ENCODE measurements around the gene ITGA5.

DNA sequence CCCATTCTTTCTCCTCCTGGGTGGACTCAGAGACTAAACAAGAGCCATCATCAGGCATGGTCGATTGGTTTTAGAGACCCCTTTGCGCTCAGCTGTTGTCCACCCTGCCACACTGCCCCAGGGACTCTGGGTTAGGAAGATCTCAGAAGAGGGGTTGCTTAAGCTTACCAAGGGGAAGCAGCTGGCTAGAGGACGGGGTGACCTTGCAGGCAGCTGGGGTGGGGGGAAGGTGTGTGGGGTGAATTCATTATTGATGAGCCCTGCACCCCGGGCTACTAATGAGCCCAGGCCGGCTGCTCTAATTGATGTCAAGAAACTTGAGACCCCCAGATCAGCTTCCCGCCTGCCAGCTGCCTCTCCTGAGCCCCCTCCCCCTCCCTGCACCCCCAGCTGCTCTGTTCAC, 25.9 kb downstream of the ITGA5 start:
- TF ChIP-seq, protein P1, sequence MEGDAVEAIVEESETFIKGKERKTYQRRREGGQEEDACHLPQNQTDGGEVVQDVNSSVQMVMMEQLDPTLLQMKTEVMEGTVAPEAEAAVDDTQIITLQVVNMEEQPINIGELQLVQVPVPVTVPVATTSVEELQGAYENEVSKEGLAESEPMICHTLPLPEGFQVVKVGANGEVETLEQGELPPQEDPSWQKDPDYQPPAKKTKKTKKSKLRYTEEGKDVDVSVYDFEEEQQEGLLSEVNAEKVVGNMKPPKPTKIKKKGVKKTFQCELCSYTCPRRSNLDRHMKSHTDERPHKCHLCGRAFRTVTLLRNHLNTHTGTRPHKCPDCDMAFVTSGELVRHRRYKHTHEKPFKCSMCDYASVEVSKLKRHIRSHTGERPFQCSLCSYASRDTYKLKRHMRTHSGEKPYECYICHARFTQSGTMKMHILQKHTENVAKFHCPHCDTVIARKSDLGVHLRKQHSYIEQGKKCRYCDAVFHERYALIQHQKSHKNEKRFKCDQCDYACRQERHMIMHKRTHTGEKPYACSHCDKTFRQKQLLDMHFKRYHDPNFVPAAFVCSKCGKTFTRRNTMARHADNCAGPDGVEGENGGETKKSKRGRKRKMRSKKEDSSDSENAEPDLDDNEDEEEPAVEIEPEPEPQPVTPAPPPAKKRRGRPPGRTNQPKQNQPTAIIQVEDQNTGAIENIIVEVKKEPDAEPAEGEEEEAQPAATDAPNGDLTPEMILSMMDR (conservative IDR thresholded peaks at IDR 0.05; ENCODE audit: low read depth in 2 of 2) = no peak
- TF ChIP-seq POLR2AphosphoS5 (IDR thresholded peaks at IDR 0.05; ENCODE audit: low read depth) (no peak), JUNB (IDR thresholded peaks at IDR 0.05; ENCODE audit: unreplicated experiment) (no peak), EZH2 (IDR thresholded peaks at IDR 0.05; ENCODE audit: low read depth, unreplicated experiment) (no peak), EZH2phosphoT487 (IDR thresholded peaks at IDR 0.05; ENCODE audit: unreplicated experiment) (no peak), CREB1 (CRISPR knock-in tag; IDR thresholded peaks at IDR 0.05; ENCODE audit: low read depth) (no peak)
- TF ChIP-seq, protein P2, sequence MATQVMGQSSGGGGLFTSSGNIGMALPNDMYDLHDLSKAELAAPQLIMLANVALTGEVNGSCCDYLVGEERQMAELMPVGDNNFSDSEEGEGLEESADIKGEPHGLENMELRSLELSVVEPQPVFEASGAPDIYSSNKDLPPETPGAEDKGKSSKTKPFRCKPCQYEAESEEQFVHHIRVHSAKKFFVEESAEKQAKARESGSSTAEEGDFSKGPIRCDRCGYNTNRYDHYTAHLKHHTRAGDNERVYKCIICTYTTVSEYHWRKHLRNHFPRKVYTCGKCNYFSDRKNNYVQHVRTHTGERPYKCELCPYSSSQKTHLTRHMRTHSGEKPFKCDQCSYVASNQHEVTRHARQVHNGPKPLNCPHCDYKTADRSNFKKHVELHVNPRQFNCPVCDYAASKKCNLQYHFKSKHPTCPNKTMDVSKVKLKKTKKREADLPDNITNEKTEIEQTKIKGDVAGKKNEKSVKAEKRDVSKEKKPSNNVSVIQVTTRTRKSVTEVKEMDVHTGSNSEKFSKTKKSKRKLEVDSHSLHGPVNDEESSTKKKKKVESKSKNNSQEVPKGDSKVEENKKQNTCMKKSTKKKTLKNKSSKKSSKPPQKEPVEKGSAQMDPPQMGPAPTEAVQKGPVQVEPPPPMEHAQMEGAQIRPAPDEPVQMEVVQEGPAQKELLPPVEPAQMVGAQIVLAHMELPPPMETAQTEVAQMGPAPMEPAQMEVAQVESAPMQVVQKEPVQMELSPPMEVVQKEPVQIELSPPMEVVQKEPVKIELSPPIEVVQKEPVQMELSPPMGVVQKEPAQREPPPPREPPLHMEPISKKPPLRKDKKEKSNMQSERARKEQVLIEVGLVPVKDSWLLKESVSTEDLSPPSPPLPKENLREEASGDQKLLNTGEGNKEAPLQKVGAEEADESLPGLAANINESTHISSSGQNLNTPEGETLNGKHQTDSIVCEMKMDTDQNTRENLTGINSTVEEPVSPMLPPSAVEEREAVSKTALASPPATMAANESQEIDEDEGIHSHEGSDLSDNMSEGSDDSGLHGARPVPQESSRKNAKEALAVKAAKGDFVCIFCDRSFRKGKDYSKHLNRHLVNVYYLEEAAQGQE (IDR thresholded peaks at IDR 0.05; ENCODE audit: unreplicated experiment) = no peak
- TF ChIP-seq, protein P3, sequence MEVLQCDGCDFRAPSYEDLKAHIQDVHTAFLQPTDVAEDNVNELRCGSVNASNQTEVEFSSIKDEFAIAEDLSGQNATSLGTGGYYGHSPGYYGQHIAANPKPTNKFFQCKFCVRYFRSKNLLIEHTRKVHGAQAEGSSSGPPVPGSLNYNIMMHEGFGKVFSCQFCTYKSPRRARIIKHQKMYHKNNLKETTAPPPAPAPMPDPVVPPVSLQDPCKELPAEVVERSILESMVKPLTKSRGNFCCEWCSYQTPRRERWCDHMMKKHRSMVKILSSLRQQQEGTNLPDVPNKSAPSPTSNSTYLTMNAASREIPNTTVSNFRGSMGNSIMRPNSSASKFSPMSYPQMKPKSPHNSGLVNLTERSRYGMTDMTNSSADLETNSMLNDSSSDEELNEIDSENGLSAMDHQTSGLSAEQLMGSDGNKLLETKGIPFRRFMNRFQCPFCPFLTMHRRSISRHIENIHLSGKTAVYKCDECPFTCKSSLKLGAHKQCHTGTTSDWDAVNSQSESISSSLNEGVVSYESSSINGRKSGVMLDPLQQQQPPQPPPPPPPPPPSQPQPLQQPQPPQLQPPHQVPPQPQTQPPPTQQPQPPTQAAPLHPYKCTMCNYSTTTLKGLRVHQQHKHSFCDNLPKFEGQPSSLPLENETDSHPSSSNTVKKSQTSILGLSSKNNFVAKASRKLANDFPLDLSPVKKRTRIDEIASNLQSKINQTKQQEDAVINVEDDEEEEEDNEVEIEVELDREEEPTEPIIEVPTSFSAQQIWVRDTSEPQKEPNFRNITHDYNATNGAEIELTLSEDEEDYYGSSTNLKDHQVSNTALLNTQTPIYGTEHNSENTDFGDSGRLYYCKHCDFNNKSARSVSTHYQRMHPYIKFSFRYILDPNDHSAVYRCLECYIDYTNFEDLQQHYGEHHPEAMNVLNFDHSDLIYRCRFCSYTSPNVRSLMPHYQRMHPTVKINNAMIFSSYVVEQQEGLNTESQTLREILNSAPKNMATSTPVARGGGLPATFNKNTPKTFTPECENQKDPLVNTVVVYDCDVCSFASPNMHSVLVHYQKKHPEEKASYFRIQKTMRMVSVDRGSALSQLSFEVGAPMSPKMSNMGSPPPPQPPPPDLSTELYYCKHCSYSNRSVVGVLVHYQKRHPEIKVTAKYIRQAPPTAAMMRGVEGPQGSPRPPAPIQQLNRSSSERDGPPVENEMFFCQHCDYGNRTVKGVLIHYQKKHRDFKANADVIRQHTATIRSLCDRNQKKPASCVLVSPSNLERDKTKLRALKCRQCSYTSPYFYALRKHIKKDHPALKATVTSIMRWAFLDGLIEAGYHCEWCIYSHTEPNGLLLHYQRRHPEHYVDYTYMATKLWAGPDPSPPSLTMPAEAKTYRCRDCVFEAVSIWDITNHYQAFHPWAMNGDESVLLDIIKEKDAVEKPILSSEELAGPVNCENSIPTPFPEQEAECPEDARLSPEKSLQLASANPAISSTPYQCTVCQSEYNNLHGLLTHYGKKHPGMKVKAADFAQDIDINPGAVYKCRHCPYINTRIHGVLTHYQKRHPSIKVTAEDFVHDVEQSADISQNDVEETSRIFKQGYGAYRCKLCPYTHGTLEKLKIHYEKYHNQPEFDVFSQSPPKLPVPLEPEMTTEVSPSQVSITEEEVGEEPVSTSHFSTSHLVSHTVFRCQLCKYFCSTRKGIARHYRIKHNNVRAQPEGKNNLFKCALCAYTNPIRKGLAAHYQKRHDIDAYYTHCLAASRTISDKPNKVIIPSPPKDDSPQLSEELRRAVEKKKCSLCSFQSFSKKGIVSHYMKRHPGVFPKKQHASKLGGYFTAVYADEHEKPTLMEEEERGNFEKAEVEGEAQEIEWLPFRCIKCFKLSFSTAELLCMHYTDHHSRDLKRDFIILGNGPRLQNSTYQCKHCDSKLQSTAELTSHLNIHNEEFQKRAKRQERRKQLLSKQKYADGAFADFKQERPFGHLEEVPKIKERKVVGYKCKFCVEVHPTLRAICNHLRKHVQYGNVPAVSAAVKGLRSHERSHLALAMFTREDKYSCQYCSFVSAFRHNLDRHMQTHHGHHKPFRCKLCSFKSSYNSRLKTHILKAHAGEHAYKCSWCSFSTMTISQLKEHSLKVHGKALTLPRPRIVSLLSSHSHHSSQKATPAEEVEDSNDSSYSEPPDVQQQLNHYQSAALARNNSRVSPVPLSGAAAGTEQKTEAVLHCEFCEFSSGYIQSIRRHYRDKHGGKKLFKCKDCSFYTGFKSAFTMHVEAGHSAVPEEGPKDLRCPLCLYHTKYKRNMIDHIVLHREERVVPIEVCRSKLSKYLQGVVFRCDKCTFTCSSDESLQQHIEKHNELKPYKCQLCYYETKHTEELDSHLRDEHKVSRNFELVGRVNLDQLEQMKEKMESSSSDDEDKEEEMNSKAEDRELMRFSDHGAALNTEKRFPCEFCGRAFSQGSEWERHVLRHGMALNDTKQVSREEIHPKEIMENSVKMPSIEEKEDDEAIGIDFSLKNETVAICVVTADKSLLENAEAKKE (CRISPR knock-in tag; IDR thresholded peaks at IDR 0.05) = no peak
